HepG2 (cell line): ENCODE results near the gene TRIM54. TPM values are rescaled to one million over a fixed set of nuclear protein-coding genes. Genes with fewer than 3 reads are reported as not detected.

Experiments used
- FOXC1 ChIP-seq: sonication (generic); formaldehyde crosslinking; IDR thresholded peaks from 2 replicates; pipeline ENCODE4 v1.8.0; 2022; ENCODE audit warnings: mild to moderate bottlenecking, missing genetic modification reagents, borderline replicate concordance
- PAX8 ChIP-seq: sonication (generic); formaldehyde crosslinking; IDR thresholded peaks from 2 replicates; pipeline ENCODE4 v1.8.0; 2022; ENCODE audit warnings: mild to moderate bottlenecking, missing genetic modification reagents, borderline replicate concordance
- ZEB1 ChIP-seq: IDR thresholded peaks from 2 replicates; pipeline ENCODE4 v1.6.1; 2012; ENCODE audit warnings: mild to moderate bottlenecking, low read depth, inconsistent platforms; ENCODE audit not compliant: insufficient replicate concordance
- ZMYM3 ChIP-seq: sonication (generic); formaldehyde crosslinking; IDR thresholded peaks from 2 replicates; pipeline ENCODE4 v1.5.1; 2020; ENCODE audit warnings: mild to moderate bottlenecking, missing genetic modification reagents
- ZNF264 ChIP-seq: sonication (generic); formaldehyde crosslinking; IDR thresholded peaks from 2 replicates; pipeline ENCODE4 v1.4.0; 2020; ENCODE audit warnings: missing genetic modification reagents
- ZSCAN31 ChIP-seq: sonication (generic); formaldehyde crosslinking; IDR thresholded peaks from 2 replicates; pipeline ENCODE4 v1.5.0; 2020; ENCODE audit warnings: low read depth, mild to moderate bottlenecking, missing genetic modification reagents
- polyA plus RNA-seq, 8 experiments: library from polyadenylated mRNA; depleted of rRNA in 3 of 8; stranded (reverse) in 7 of 8; unstranded in 1 of 8; fragments of >200 nt; fragmentation: Illumina TruSeq in 4 of 8; extraction: Trizol in 4 of 8; gene quantifications; 2 replicates each; pipeline versions ENCODE4 v1.2.1 to v1.2.3, GENCODE V29; 2011 to 2016; ENCODE audit warnings: low read depth in 4 of 8, missing spikeins in 1 of 8, mixed read lengths in 1 of 8; ENCODE audit not compliant: insufficient read depth in 1 of 8
- total RNA-seq, 5 experiments: library from RNA; depleted of rRNA; stranded (reverse); fragments of >200 nt; fragmentation: Illumina TruSeq; extraction: Trizol; gene quantifications; 2 replicates each; pipeline ENCODE4 v1.2.3, GENCODE V29; 2016; ENCODE audit warnings: low read depth in 1 of 5
- TF ChIP-seq, protein P1 (sequence below): sonication (generic); formaldehyde crosslinking; IDR thresholded peaks from 2 replicates; pipeline ENCODE4 v1.8.1; 2023; ENCODE audit warnings: mild to moderate bottlenecking, missing genetic modification reagents
- TF ChIP-seq, protein P2 (sequence below): sonication (generic); formaldehyde crosslinking; IDR thresholded peaks from 2 replicates; pipeline ENCODE4 v1.4.0; 2020; ENCODE audit warnings: missing genetic modification reagents
- TF ChIP-seq, protein P3 (sequence below), 2 experiments: sonication (generic) in 1 of 2; formaldehyde crosslinking in 1 of 2; IDR thresholded peaks; 2 replicates each; pipeline versions ENCODE4 v1.4.0 to v1.6.1; 2018 to 2020; ENCODE audit warnings: missing genetic modification reagents in 2 of 2, borderline replicate concordance in 1 of 2, low read depth in 1 of 2, mild to moderate bottlenecking in 1 of 2, missing biosample characterization in 1 of 2
- TF ChIP-seq, protein P4 (sequence below): fragments of 450-650 bp; IDR thresholded peaks from 2 replicates; pipeline ENCODE4 v1.6.1; 2016

The TRIM54 gene
- total and polyA plus RNA-seq, 2 of the 13 experiments (the other 11 are each of a cell fraction or from before 2014, with no cell fraction given), result 0.07 to 0.13 TPM

DNA sequence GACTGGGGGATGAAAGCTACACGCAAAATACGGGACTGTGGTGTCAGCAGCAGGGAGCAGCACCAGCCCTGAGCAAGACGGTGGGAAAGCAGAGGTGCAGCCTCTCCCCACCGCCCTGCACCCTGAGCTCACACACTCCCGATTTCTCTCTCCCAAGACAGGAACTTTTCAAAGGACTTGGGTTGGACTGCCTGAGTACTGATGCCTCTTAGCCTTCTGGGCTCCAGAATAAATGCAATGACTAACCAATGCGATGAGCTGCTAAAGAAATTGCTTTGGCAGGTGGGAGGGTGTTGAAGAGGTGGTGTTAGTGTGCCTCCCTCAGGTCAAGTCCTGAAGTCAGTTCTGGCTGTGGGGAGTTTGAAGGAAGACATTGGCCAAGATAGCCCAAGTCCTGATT, 9.6 kb downstream of the TRIM54 start (continued):
- TF ChIP-seq, protein P1, sequence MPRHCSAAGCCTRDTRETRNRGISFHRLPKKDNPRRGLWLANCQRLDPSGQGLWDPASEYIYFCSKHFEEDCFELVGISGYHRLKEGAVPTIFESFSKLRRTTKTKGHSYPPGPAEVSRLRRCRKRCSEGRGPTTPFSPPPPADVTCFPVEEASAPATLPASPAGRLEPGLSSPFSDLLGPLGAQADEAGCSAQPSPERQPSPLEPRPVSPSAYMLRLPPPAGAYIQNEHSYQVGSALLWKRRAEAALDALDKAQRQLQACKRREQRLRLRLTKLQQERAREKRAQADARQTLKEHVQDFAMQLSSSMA (CRISPR knock-in tag), result peak; percentile 50; the same call in 1 of the 2 replicates
- TF ChIP-seq PAX8 (CRISPR knock-in tag) (no peak), FOXC1 (CRISPR knock-in tag) (0 out of 2 replicates have a peak, but pooled peaks have one; percentile 39), ZSCAN31 (peak; percentile 44; the same call in 1 of the 2 replicates), ZMYM3 (peak; percentile 11; the same call in 1 of the 2 replicates), ZEB1 (no peak), ZNF264 (no peak)
- TF ChIP-seq, protein P2, sequence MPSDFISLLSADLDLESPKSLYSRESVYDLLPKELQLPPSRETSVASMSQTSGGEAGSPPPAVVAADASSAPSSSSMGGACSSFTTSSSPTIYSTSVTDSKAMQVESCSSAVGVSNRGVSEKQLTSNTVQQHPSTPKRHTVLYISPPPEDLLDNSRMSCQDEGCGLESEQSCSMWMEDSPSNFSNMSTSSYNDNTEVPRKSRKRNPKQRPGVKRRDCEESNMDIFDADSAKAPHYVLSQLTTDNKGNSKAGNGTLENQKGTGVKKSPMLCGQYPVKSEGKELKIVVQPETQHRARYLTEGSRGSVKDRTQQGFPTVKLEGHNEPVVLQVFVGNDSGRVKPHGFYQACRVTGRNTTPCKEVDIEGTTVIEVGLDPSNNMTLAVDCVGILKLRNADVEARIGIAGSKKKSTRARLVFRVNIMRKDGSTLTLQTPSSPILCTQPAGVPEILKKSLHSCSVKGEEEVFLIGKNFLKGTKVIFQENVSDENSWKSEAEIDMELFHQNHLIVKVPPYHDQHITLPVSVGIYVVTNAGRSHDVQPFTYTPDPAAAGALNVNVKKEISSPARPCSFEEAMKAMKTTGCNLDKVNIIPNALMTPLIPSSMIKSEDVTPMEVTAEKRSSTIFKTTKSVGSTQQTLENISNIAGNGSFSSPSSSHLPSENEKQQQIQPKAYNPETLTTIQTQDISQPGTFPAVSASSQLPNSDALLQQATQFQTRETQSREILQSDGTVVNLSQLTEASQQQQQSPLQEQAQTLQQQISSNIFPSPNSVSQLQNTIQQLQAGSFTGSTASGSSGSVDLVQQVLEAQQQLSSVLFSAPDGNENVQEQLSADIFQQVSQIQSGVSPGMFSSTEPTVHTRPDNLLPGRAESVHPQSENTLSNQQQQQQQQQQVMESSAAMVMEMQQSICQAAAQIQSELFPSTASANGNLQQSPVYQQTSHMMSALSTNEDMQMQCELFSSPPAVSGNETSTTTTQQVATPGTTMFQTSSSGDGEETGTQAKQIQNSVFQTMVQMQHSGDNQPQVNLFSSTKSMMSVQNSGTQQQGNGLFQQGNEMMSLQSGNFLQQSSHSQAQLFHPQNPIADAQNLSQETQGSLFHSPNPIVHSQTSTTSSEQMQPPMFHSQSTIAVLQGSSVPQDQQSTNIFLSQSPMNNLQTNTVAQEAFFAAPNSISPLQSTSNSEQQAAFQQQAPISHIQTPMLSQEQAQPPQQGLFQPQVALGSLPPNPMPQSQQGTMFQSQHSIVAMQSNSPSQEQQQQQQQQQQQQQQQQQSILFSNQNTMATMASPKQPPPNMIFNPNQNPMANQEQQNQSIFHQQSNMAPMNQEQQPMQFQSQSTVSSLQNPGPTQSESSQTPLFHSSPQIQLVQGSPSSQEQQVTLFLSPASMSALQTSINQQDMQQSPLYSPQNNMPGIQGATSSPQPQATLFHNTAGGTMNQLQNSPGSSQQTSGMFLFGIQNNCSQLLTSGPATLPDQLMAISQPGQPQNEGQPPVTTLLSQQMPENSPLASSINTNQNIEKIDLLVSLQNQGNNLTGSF (CRISPR knock-in tag), result no peak
- TF ChIP-seq, protein P3, sequence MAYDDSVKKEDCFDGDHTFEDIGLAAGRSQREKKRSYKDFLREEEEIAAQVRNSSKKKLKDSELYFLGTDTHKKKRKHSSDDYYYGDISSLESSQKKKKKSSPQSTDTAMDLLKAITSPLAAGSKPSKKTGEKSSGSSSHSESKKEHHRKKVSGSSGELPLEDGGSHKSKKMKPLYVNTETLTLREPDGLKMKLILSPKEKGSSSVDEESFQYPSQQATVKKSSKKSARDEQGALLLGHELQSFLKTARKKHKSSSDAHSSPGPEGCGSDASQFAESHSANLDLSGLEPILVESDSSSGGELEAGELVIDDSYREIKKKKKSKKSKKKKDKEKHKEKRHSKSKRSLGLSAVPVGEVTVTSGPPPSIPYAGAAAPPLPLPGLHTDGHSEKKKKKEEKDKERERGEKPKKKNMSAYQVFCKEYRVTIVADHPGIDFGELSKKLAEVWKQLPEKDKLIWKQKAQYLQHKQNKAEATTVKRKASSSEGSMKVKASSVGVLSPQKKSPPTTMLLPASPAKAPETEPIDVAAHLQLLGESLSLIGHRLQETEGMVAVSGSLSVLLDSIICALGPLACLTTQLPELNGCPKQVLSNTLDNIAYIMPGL (CRISPR knock-in tag; IDR thresholded peaks at IDR 0.05; ENCODE audit: borderline replicate concordance in 1 of 2, low read depth in 1 of 2), result 0 out of 4 replicates have a peak, but pooled peaks of 1 of the 2 experiments have one; percentile 49
- TF ChIP-seq, protein P4, sequence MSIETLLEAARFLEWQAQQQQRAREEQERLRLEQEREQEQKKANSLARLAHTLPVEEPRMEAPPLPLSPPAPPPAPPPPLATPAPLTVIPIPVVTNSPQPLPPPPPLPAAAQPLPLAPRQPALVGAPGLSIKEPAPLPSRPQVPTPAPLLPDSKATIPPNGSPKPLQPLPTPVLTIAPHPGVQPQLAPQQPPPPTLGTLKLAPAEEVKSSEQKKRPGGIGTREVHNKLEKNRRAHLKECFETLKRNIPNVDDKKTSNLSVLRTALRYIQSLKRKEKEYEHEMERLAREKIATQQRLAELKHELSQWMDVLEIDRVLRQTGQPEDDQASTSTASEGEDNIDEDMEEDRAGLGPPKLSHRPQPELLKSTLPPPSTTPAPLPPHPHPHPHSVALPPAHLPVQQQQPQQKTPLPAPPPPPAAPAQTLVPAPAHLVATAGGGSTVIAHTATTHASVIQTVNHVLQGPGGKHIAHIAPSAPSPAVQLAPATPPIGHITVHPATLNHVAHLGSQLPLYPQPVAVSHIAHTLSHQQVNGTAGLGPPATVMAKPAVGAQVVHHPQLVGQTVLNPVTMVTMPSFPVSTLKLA, result no peak
